HG03442 (cell line): Measurements from ENCODE around the gene UROC1.

Experiments used
- ATAC-seq: cut with Tn5 transposase; IDR thresholded peaks from one replicate; pipeline ENCODE4 v1.9.1; 2021; ENCODE audit warnings: mild to moderate bottlenecking, moderate library complexity; ENCODE audit not compliant: unreplicated experiment

The UROC1 gene

GRCh38 chr3:126481808-126482502 lies 35.6 kb downstream of the UROC1 start:
- ATAC-seq, result no peak

- ATAC-seq, result no peak
Observed at GRCh38 chr3:126480861-126481260, 36.7 kb downstream of the UROC1 start.

- ATAC-seq, result no peak
Observed at GRCh38 chr3:126480206-126480605, 37.4 kb downstream of the UROC1 start.

GRCh38 chr3:126479642-126480041 lies 37.9 kb downstream of the UROC1 start:
- no peak for ATAC-seq

GRCh38 chr3:126478581-126479310 lies 38.8 kb downstream of the UROC1 start:
- no peak for ATAC-seq

GRCh38 chr3:126477061-126477380 lies 40.6 kb downstream of the UROC1 start:
- ATAC-seq, result no peak

- ATAC-seq, result peak; percentile 22
Observed at GRCh38 chr3:126476166-126477060, 41.2 kb downstream of the UROC1 start.

GRCh38 chr3:126475413-126476114 lies 42.0 kb downstream of the UROC1 start, which contains the start of gene ZXDC:
TSS of gene ZXDC (minus strand) at chr3:126475891. CDS start at chr3:126475865, 26 bp downstream.
- peak; percentile 70 for ATAC-seq

- ATAC-seq, result peak; percentile 10
Observed at GRCh38 chr3:126474498-126475412, 42.8 kb downstream of the UROC1 start.

GRCh38 chr3:126473292-126474168 lies 44.0 kb downstream of the UROC1 start:
- no peak for ATAC-seq

GRCh38 chr3:126472277-126473006 lies 45.1 kb downstream of the UROC1 start:
- ATAC-seq, result no peak

- no peak for ATAC-seq
Observed at GRCh38 chr3:126469479-126469878, 48.1 kb downstream of the UROC1 start.

GRCh38 chr3:126468028-126468891 lies 49.3 kb downstream of the UROC1 start:
- no peak for ATAC-seq

- no peak for ATAC-seq
Observed at GRCh38 chr3:126467611-126467955, 50.0 kb downstream of the UROC1 start.

GRCh38 chr3:126466886-126467610 lies 50.5 kb downstream of the UROC1 start:
- ATAC-seq, result no peak

GRCh38 chr3:126465928-126466544 lies 51.5 kb downstream of the UROC1 start:
- no peak for ATAC-seq
